Loucy (cell line): Measurements from ENCODE around the gene IL17RE.
A peak's percentile ranks its signal among the peaks of the same experiment; 100 is the strongest.
"Not testable (repeated sequence)": the region's sequence is repeated elsewhere in the genome, so short reads cannot be mapped to it uniquely, and the experiment has no call there.

Source experiments
- H2AFZ ChIP-seq: fragments of 200-600 bp; sonication (generic); 2 replicates; pipeline ENCODE4 v1.6.0; 2016; ENCODE audit warnings: antibody characterized with exemption, mild to moderate bottlenecking, low read length, moderate library complexity
- H3F3A ChIP-seq: fragments of 200-600 bp; 2 replicates; pipeline ENCODE4 v1.6.0; 2016; ENCODE audit warnings: antibody characterized with exemption, low read depth, mild to moderate bottlenecking
- H3K27me3 ChIP-seq: fragments of 200-600 bp; sonication (generic); 2 replicates; pipeline ENCODE4 v1.6.1; 2014; ENCODE audit warnings: low read length, mild to moderate bottlenecking; ENCODE audit not compliant: insufficient read depth, poor library complexity, severe bottlenecking
- H3K36me3 ChIP-seq: fragments of 200-600 bp; sonication (generic); 2 replicates; pipeline ENCODE4 v1.6.1; 2016; ENCODE audit warnings: low read length; ENCODE audit not compliant: insufficient read depth
- H3K4me1 ChIP-seq: fragments of 200-600 bp; sonication (generic); 2 replicates; pipeline ENCODE4 v1.5.1; 2014; ENCODE audit warnings: low read length, mild to moderate bottlenecking; ENCODE audit not compliant: insufficient read depth, poor library complexity, severe bottlenecking
- H3K4me2 ChIP-seq: fragments of 200-600 bp; sonication (generic); 2 replicates; pipeline ENCODE4 v1.6.0; 2014; ENCODE audit warnings: antibody characterized with exemption, low read length, low read depth, mild to moderate bottlenecking; ENCODE audit not compliant: poor library complexity, severe bottlenecking
- H3K4me3 ChIP-seq: fragments of 200-600 bp; sonication (generic); 2 replicates; pipeline ENCODE4 v1.5.1; 2014; ENCODE audit warnings: low read length, mild to moderate bottlenecking, mixed read lengths; ENCODE audit not compliant: poor library complexity, severe bottlenecking
- H3K79me2 ChIP-seq: fragments of 200-600 bp; sonication (generic); 2 replicates; pipeline ENCODE4 v1.6.1; 2014; ENCODE audit warnings: low read length; ENCODE audit not compliant: insufficient read depth
- H3K9ac ChIP-seq: fragments of 200-600 bp; sonication (generic); 2 replicates; pipeline ENCODE4 v1.6.0; 2014; ENCODE audit warnings: mild to moderate bottlenecking, low read depth, low read length, moderate library complexity; ENCODE audit not compliant: poor library complexity, severe bottlenecking
- H3K9me2 ChIP-seq: fragments of 200-600 bp; sonication (generic); replicated peaks from 2 replicates; pipeline ENCODE4 v1.6.1; 2016; ENCODE audit warnings: low read depth, low read length, mixed read lengths
- H3K9me3 ChIP-seq: fragments of 200-600 bp; sonication (generic); 2 replicates; pipeline ENCODE4 v1.6.1; 2014; ENCODE audit warnings: mild to moderate bottlenecking, antibody characterized with exemption, low read length, low read depth; ENCODE audit not compliant: insufficient read depth
- H4K20me1 ChIP-seq: fragments of 200-600 bp; sonication (generic); 2 replicates; pipeline ENCODE4 v1.6.0; 2014; ENCODE audit warnings: antibody characterized with exemption, low read length, mild to moderate bottlenecking; ENCODE audit not compliant: insufficient read depth, poor library complexity, severe bottlenecking
- CTCF ChIP-seq: fragments of 200-600 bp; sonication (generic); conservative IDR thresholded peaks from 2 replicates; pipeline ENCODE4 v1.5.1; 2014; ENCODE audit warnings: mild to moderate bottlenecking, antibody characterized with exemption, low read length
- EZH2phosphoT487 ChIP-seq: fragments of 200-600 bp; IDR thresholded peaks from 2 replicates; pipeline ENCODE4 v1.6.1; 2018; ENCODE audit warnings: antibody characterized with exemption, mild to moderate bottlenecking, moderate library complexity, borderline replicate concordance

IL17RE gene

GRCh38 chr3:9890249-9891071 lies 12.2 kb upstream of the IL17RE start, which contains the start of gene JAGN1:
TSS of gene JAGN1 (plus strand) at chr3:9890610. CDS start at chr3:9890723, 113 bp downstream.
- TF ChIP-seq EZH2phosphoT487 (no peak), CTCF (no peak)
- Histone ChIP-seq H3K9me2 (no peaks in the 10 kb centered on the region), H3K9ac (peak within 1 kb of the TSS; percentile 92), H3K4me3 (peak within 1 kb of the TSS; percentile 95), H3K4me1 (peaks cover 29% of the 10 kb centered on the region), H3F3A (peaks cover 8% of the 10 kb centered on the region; the same call in 1 of the 2 replicates), H4K20me1 (peaks cover 28% of the 10 kb centered on the region), H2AFZ (peak within 1 kb of the TSS; percentile 94), H3K36me3 (no peaks in the 10 kb centered on the region; the same call in 1 of the 2 replicates), H3K27me3 (no peaks in the 10 kb centered on the region), H3K79me2 (peaks cover 40% of the 10 kb centered on the region), H3K4me2 (peak within 1 kb of the TSS; percentile 90), H3K9me3 (no peaks in the 10 kb centered on the region)

- H3K9me2 ChIP-seq: no peaks in the 10 kb centered on the region
- no peaks in the 10 kb centered on the region; the same call in 1 of the 2 replicates for H3K36me3 ChIP-seq
- H3K9ac ChIP-seq: peak overlapping the region; percentile 92
- H3K79me2 ChIP-seq: peaks cover 45% of the 10 kb centered on the region
- H2AFZ ChIP-seq: peak overlapping the region; percentile 94
- peaks cover 8% of the 10 kb centered on the region; the same call in 1 of the 2 replicates for H3F3A ChIP-seq
- H3K4me3 ChIP-seq: peak overlapping the region; percentile 95
- no peaks in the 10 kb centered on the region for H3K9me3 ChIP-seq
- H4K20me1 ChIP-seq: peaks cover 28% of the 10 kb centered on the region
- no peaks in the 10 kb centered on the region for H3K27me3 ChIP-seq
- TF ChIP-seq CTCF (no peak), EZH2phosphoT487 (no peak)
- peak overlapping the region; percentile 90 for H3K4me2 ChIP-seq
- H3K4me1 ChIP-seq: peaks cover 29% of the 10 kb centered on the region
Observed at GRCh38 chr3:9891072-9891622, 11.5 kb upstream of the IL17RE start.

GRCh38 chr3:9893739-9894138 lies 8.9 kb upstream of the IL17RE start:
- Histone ChIP-seq H2AFZ (no peak overlapping the region), H3K27me3 (no peaks in the 10 kb centered on the region), H3F3A (peaks cover 8% of the 10 kb centered on the region; the same call in 1 of the 2 replicates), H3K4me1 (peaks cover 36% of the 10 kb centered on the region), H3K9ac (no peak overlapping the region), H3K4me3 (peak overlapping the region; percentile 5), H3K9me2 (no peaks in the 10 kb centered on the region), H3K36me3 (no peaks in the 10 kb centered on the region; the same call in 1 of the 2 replicates), H3K4me2 (peak overlapping the region; percentile 90), H4K20me1 (peaks cover 28% of the 10 kb centered on the region), H3K79me2 (peaks cover 47% of the 10 kb centered on the region), H3K9me3 (no peaks in the 10 kb centered on the region)
- no peak for TF ChIP-seq EZH2phosphoT487
- no peak for TF ChIP-seq CTCF

GRCh38 chr3:9895715-9896114 lies 6.9 kb upstream of the IL17RE start:
- Histone ChIP-seq H4K20me1 (peaks cover 28% of the 10 kb centered on the region), H3K79me2 (peaks cover 43% of the 10 kb centered on the region), H3K4me1 (peaks cover 33% of the 10 kb centered on the region)
- not testable (repeated sequence) for H3K4me3 ChIP-seq, H3K9me2 ChIP-seq, H3K9ac ChIP-seq, H3K36me3 ChIP-seq, H3K27me3 ChIP-seq, H3K4me2 ChIP-seq, H3F3A ChIP-seq, H3K9me3 ChIP-seq, H2AFZ ChIP-seq

- H4K20me1 ChIP-seq: peaks cover 17% of the 10 kb centered on the region
- not testable (repeated sequence) for H2AFZ ChIP-seq, H3K9ac ChIP-seq, H3F3A ChIP-seq, H3K4me2 ChIP-seq, H3K9me2 ChIP-seq, H3K36me3 ChIP-seq, H3K27me3 ChIP-seq, H3K4me3 ChIP-seq, H3K9me3 ChIP-seq
- H3K79me2 ChIP-seq: peaks cover 32% of the 10 kb centered on the region
- peaks cover 41% of the 10 kb centered on the region for H3K4me1 ChIP-seq
Observed at GRCh38 chr3:9896755-9897407, 5.8 kb upstream of the IL17RE start.
